Measurements from ENCODE around the gene SGPL1.

The SGPL1 gene

DNA sequence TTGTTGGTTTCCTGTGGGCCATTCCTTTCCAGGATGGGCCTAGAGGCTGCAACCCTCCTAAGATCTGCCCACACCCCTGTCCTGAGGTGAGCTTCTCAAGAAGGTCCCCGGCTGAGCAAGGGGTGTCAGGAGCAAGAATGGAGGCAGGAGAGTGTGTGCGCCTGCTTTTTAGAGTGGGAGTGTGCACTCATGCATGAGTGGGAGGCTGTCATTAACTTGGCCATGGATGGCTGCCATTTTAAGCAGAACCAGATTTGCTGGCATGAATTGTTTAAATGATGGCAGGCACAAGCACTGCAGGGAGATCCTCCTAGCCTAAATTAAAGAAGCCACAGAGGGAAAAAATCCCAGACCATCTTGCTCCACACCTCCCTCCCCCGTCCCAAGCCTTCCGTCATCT lies 2.9 kb upstream of the SGPL1 start:
- DNase-seq, result no peak

DNA sequence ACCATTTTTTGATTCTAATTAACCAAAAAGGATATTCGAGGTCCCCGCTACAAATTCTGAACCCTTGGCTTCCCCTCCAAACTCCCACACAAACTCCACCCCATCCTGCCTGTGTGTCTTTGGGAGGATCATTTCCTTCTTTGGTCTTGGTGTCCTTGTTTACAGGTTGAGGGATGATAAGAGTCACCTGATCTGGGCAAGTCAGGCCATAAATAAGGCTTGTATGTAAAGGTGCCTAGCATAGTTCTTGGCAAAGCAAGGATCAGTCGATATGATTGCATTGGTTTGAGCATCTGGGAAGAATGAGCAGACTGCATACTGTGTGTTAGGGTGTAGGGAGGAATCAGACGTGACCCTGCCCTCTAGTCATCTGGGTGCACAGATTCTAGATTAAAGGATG lies 1.6 kb upstream of the SGPL1 start:
- no peak for DNase-seq

DNA sequence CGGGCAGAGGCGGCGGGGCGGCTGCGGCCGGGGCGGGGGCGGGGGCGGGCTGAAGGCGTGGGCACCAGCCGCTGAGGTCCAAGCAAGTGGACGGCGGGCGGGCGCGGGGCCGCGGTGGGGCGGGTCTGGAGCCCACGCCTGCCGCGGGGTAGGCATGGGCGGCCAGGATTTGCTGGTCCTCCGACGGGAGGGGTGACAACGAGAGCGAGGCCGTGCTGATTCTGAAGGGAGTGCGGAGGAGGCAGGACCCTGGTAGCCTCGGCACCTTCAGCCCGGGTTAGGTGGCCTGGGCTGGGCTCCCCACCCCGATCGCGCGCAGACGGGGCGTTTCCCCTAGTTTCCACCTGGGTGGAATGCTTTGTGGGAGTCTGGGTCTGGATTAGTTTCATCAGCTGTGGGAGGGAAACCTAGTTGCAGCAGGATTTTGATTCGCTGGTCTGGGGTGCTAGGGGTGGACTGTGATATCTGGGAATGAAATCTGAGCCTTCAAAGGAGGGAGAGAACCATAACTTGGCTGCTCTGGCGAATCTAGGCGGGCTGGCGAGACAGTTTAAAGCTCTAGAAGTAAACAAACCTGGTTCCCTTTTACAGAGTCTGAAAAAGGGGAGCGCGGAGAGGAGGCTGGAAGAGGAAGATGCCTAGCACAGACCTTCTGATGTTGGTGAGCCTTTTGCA lies 609 bp downstream of the SGPL1 start:
- DNase-seq, result peak; percentile 88

DNA sequence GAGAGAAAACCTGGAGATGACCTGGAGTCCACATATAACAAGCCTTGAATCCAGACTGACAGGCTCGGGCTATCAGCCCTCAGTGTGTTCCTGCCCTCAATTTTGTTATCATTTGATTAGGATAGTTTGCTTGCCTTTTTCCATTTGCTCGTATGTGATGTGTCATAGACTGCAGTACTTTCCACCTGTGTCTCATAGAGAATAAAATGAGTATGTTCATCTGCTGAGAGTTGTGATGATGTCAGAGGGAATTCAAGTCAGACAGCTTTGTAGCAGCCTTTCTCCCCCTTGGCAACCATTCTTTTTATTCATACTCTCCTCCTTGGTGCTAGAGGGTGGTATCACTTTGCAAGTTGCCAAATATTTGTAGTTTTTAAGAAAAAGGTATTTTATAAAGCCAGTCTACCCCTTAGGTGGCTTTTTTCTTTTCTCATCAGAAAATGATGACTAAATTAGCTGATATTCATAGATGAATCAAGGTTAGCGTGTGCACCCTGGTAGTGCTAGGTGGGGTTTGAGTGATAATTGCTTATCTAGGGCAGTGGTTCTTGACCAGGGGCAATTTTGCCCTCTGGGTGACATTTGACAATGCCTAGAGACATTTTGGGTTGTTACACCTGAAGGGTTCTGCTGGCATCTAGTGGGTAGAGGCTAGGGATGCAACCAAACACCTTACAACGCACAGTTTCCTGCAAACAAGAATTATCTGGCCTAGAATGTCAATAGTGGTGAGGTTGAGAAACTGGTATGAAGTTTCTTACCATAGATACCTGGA lies 5.4 kb downstream of the SGPL1 start:
- DNase-seq, result no peak

DNA sequence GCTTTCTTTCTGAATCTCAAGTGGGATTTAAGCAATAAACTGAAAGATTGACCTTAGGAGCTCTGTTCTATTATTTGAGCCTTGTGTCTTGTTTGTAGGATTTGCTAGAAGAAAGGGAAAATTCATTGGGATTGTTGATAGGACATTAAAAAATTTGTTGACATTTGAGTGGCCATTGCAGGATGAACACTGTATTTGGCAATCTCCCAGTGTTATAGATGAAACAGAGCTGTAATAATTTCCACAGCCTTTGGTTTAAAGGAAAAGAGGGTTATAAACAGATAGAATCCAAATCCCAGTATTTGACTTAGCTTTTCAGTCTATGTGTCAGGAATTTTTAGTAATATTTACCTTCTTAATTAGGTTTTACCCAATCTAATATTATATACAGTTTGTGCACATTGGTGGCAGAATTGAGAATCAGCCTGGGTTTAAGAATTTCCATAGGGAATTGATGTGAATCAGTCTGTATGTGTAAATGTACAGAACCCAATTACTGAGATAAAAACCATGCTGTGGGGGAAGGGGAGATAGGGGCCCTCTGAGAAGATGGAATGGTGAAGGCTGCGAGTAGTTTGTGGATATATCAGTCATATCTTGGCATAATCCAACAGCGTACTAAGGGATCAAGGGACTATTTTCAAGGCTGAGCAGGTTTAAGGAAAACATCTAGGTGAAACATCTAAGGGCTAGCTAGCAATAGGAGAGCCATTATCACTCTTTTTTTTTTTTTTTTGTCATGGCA lies 6.5 kb downstream of the SGPL1 start:
- no peak for DNase-seq

DNA sequence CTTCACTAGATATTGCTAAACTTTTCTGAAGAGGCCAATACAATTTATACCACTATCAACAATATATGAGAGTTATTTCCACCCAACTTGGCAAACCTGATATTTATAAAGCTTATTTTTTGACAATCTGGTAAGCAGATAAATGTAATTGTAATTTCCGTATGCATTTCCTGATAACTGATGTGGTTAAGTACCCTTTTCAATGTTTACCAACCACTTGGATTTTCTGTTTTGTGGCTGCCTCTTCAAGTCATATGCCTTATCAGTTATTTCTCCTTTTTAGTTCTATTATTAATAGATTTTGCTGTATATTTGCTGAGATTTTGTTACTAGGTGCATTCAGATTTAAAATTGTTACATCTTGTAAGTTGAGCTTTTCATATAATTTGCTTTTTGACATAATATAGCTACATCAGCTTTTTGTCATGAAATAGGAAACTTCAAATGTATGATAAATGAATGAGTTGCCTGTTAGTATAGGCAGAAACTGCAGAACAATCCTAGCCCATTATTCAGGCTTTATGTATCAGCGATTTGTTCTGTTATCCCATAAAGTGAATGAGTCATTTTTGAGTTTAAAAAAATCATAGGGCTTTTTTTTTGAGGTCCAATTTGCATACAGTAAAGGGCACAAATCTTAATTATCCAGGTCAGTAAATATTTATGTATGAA lies 11.5 kb downstream of the SGPL1 start:
- peak; percentile 32 for DNase-seq

DNA sequence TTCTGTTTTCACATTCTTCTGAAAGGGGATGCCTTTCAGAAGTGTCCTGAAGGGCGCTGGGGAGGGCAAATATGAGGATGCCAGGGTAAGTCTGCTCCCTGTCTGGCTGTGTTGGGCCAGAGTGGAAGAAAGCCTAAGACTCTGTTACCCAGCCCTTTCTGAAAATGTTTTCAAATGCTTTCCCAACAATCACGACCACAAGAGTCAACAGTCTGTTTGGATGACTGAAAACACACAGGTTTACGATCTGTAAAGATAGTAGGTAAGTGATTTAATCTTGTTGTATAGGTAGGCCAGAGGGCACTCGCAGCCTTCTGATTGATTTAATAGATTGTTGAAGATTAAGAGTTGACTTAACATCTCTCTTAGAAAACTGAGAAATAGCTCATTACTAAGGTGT lies 13.2 kb downstream of the SGPL1 start:
- no peak for DNase-seq

DNA sequence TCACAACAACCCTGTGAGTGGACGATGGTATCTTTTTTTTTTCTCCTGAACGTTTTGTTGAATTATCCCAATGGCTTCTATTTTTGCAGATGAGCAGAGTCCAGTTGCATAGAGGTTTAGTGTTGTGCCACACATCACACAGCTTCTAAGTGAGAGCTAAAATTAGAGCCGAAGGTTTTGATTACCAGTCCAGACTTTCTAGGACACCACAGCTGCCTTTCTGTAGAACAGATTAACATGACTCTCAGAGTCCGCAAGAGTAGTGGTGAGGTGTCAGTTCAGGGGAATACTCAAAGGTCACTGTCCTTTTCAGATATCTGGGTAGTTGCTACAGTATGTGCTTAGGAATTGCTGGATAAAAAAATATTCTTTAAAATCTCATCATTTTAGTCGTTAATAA lies 13.8 kb downstream of the SGPL1 start:
- DNase-seq, result no peak

DNA sequence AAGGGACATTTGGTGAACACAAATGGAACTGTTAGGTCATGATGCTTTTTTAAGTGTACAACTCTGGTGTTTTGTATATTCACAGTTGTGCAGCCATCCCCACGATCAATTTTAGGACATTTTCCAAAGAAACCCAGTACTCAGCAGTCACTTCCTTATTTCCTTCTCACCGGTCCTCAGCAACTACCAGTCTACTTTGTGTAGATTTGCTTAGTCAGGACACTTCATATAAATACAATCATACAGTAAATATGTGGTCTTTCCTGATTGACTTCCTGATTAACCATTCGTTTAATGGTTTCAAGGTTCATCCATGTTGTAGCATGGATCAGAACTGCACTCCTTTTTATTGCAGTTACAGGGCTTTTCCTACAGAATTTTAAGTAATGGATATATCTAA lies 14.4 kb downstream of the SGPL1 start:
- DNase-seq, result no peak

DNA sequence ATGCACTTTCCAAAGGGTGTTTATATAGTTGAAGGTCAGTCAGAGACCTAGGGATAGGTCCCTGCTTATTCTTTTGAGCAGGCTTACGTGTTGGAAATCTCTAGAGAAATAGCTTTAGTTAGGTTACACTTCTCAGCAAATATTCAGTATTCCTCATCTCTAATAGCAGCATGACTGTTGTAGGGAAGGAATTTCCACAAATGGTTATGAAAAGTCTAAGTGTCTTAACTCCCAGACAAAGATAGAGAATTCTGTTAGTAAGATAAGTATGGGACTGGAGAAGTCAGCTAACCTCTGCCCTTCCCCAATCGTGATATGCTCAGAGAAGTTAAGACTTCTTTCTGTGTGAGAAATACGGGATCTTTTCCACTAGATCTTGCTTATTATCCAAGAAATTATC lies 16.5 kb downstream of the SGPL1 start:
- DNase-seq, result no peak

DNA sequence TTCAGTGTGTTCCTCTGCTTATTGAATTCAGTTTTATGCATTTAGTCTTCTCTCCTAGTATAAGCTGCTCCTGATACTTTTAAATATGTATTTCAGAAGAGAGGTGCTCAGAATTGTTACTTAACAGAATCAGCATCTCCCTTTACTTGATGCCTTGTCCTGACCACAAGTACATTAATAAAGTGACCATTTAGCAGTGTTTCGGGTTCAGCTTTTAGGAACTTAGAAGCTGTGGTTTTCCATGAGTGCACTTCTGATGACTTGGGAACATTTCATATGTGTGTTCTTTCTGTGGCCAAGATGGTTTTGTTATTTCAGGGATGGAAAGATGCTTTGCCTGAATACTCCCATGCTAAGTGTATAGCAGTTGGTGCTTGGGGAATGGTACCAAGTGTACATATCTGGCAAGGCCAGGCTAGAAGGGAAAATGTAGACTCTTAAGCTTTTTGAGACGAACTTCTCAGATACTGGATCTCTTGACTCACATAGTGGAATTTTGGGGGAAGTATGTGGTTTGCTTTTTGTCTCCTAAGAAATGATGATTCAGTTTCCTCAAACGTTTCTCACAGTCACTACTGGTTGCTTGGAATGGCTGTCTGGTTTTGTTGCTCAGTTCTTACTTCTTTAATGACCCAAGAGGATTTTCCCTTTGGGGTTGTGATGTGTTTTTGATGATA lies 17.2 kb downstream of the SGPL1 start:
- DNase-seq, result peak; percentile 91

DNA sequence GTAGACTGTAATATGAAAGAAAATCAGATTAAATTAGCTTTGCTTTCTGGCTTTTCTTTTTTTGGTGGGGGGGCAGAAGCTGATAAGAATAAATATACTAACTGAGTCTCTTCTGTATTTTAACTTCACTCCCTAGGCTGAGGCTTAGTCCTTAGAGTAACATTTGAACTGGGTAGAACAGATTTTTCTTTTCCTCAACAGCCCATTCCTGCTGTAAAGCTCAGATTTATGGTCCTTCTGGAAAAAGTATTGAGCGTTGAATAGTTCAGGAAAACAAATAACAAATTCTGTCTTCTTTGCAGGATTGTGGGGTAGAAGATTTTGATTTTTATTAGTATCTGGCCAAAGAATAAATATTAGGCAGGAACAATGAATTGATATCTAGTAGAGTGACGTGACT lies 17.9 kb downstream of the SGPL1 start:
- no peak for DNase-seq

DNA sequence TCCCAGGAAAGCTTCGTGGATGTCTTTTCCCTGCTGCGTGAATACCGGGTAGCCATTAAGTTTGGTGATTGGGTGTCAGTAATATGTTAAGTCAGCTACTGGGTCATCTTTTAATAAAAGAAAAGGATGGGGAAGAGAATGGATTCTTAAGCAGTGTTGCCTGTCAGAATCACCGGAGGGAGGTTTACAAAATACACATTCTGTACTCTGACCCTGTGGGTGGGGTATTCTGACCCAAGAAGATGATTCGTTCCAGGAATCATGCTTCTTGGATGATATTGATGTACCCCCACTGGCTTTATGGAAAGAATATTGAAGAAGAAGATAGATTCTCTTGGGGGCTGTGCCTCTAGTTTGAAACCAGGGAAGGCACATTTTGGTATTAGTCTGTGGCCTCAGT lies 18.3 kb downstream of the SGPL1 start:
- no peak for DNase-seq

DNA sequence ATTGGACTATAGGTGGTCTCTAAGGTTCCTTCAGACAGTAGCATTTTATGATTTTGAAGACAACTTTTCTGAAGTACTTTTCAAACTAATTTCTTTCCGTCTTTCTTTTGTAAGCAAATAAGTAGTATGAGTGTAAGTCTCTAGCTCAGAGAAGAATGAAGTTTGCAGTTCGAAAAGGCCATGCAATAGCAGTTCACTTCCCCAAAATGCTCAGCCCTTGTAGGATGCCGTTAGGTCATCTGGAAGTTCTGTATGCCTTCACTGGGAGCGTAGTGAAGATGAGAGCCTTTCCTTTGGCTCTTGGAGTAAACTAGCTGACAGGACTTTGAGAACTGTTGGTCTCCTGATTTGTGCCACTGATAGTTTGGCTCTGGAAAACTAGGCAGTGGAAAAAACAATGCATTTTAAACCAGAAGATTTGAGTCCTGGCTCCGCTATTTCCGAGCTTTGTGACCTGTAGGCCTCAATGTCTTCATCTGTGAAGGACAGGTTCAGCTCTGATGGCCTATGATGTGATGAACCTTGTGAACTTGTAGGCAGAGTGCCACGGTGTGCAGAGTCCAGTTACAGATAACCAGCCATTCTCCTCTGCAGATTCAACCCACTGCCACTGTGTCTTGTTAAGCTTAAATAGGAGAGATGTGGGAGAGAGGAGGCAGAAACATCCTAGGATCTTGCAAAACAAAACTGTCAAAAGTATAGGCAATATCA lies 18.8 kb downstream of the SGPL1 start:
- no peak for DNase-seq

DNA sequence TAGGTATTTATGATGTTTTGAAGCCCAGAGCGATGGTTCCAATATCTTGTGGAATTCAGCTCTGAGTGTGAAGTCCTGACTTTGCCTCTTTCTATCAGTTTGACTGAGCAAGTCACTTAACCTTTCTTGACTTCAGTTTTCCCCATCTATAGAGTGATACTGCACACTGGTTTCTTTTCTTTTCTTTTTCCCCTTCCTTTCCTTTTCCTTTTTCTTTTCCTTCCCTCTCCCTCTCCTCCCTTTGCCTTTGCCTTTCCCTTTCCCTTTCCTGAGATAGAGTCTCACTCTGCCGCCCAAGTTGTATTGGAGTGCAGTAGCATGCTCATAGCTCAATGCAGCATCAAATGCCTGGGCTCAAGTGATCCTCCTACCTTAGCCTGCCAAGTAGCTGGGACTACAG lies 20.6 kb downstream of the SGPL1 start:
- no peak for DNase-seq

DNA sequence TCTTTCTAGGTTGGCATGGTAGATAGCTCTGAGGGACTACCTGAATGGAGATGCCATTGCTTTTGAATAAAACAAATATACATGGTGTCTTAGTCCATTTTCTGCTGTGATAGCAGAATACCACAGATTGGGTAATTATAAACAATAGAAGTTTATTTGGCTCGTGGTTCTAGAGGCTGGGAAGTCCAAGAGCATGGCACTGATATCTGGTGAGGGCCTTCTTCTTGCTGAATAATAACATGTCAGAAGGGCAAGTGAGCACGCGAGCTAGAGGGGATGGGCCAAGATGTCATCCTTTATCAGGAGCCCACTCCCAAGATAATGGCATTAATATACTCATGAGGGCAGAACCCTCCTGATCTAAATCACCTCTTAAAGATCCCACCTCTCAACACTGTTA lies 21.9 kb downstream of the SGPL1 start:
- no peak for DNase-seq

DNA sequence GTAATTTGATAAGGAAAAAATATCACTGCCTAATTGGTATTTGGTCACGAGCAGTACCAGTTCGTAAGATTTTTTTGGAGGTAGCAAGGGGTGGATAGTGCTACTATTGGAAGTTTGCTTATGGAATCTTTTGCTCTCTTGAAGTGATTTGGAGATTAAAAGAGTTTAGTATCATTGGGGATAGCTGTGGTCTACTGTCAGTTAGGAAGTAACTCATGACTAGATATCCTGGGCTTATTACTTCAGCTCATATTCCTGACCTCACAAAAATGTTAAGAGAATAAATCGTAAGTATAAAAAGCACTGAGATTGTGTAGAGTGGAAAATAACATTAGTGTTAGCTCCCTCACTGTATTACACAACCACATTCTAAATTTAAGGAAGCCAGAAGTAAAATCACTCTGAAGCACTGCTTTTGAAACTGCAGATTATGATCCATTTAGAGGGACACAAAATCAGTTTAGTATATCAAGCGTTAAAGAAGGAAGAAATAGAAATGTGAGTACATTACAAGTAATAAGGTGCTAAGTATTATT lies 22.6 kb downstream of the SGPL1 start:
- no peak for DNase-seq

DNA sequence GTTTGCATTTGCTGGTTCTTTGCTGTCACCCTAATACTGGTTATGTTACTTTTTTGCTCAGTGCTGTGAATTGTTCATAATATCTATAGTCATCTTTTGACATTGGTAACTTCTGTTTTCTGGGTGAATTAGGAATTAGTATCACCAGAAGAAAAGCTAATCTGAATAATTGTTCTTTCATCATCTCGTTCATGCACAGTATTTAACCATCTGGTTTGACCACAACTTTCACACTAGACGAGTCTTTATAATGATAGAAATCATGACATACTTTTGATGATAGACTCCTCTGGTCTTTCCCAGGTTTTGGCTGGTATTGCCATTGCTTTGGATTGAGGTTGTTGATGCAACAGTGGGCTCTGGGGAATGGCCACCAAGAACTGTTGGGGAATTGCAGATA lies 25.1 kb downstream of the SGPL1 start:
- DNase-seq, result no peak

DNA sequence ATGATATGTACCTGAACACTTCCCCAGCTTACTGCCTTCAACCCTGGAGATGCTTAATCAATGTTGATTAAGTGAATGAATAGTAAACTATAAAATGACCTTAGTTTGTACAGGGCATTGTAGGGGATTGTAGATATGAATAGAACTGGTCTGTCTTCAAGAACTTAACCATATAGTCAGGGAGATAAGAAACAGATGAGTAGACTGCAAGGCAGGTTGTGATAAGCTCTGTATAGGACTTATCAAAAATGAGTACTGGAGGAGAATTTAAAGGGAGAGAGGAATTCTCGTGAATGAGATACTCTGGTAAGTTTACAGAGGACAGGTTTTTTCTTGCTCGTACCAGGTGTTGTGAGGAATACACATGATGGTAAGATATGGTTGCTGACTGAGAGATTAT lies 27.6 kb downstream of the SGPL1 start:
- no peak for DNase-seq

DNA sequence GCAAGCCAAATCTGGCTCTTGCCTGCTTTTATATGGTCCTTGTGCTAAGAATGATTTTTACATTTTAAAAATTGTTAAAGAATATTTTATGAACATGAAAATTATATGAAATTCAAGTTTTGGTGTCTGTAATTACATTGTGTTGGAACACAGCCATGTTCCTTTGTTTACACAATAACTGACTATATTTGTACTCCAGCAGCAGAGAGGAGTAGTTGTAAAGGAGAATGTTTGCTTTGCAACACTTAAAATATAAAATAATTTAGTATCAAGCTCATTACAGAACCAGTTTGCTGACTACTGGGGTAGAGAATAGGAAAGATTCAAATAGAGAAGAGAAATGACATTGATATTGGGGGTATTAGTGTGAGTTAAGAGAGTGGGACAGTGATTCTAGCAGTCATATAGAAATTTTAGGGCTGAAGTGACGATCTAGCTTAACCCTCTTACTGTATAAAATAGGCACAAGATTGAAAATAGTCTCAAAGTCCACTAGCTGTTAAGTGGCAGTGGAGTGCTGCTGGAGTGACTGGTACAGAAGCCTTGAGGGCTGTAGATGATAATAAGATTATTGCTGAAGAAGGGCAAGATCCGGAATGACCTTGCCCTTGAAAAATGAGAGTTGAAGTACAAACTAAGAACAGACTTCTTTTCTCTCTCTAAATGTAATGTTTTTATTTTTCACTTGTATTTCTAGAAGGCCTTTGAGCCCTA lies 28.2 kb downstream of the SGPL1 start:
- no peak for DNase-seq

DNA sequence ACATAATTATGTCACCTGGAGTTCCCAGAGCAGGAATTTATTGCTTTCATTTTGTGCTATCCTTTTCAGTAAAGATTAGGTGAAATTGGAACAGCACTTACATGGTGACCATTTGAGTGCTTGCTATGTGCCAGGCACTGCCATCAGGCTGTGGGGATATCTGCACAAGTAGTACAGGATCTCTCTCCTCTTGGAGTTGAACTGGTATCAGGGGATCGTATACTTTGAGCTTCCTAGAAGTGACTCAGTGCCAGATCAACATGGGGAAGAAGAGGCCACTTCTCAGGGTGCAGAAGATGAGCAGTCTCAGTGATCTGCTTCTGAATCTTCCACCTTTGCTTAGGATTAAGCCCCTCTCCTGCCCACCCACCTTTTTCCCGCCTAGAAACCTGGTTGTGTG lies 29.5 kb downstream of the SGPL1 start:
- no peak for DNase-seq
